Stimulated activated CD4-positive, alpha-beta T cell treated with anti-CD3 and anti-CD28 coated beads, TNF-alpha, amount 100 ng/mL, for 24 hours (primary cell): Measurements from ENCODE around the gene NLRP9.
"Not testable (repeated sequence)": the region's sequence is repeated elsewhere in the genome, so short reads cannot be mapped to it uniquely, and the experiment has no call there.

Experiments used
- DNase-seq, 3 experiments: peaks; one replicate each; pipeline ENCODE4 v3.0.0-alpha.2; 2020; ENCODE audit warnings: low read depth in 3 of 3

NLRP9 gene

GRCh38 chr19:55738302-55738701 is at the start of gene NLRP9:
Gene NLRP9 (minus strand): TSS chr19:55738402. CDS start chr19:55738374, 28 bp downstream.
- no peak for DNase-seq

GRCh38 chr19:55781112-55781511 is 42.9 kb upstream of the NLRP9 start:
- no peak for DNase-seq

GRCh38 chr19:55778331-55778730 is 40.1 kb upstream of the NLRP9 start:
- DNase-seq = no peak

- DNase-seq = no peak
Observed at GRCh38 chr19:55777528-55777927, 39.3 kb upstream of the NLRP9 start.

GRCh38 chr19:55769632-55770031 is 31.4 kb upstream of the NLRP9 start:
- not testable (repeated sequence) for DNase-seq

GRCh38 chr19:55768818-55769217 is 30.6 kb upstream of the NLRP9 start, which contains the start of gene RFPL4AL1:
Gene RFPL4AL1 (plus strand): TSS chr19:55769118. CDS start chr19:55771805, 2,687 bp downstream.
- DNase-seq = not testable (repeated sequence)

GRCh38 chr19:55766466-55766865 is 28.3 kb upstream of the NLRP9 start:
- no peak for DNase-seq

- DNase-seq = not testable (repeated sequence)
Observed at GRCh38 chr19:55758797-55759196, 20.6 kb upstream of the NLRP9 start, which contains the start of gene RFPL4A. Gene RFPL4A (plus strand): TSS chr19:55759097. CDS start chr19:55761801, 2,704 bp downstream.

- not testable (repeated sequence) for DNase-seq
Observed at GRCh38 chr19:55756808-55757207, 18.6 kb upstream of the NLRP9 start.

GRCh38 chr19:55753401-55753800 is 15.2 kb upstream of the NLRP9 start:
- DNase-seq = no peak

- no peak for DNase-seq
Observed at GRCh38 chr19:55750715-55751114, 12.5 kb upstream of the NLRP9 start.

- DNase-seq = not testable (repeated sequence)
Observed at GRCh38 chr19:55730378-55730777, 7.8 kb downstream of the NLRP9 start.

- no peak for DNase-seq
Observed at GRCh38 chr19:55723491-55723890, 14.7 kb downstream of the NLRP9 start.

- no peak for DNase-seq
Observed at GRCh38 chr19:55720801-55721200, 17.4 kb downstream of the NLRP9 start.

- no peak for DNase-seq
Observed at GRCh38 chr19:55720214-55720746, 17.9 kb downstream of the NLRP9 start.

- not testable (repeated sequence) for DNase-seq
Observed at GRCh38 chr19:55717879-55718711, 20.1 kb downstream of the NLRP9 start.

- DNase-seq = no peak
Observed at GRCh38 chr19:55717251-55717650, 21.0 kb downstream of the NLRP9 start.

- DNase-seq = no peak
Observed at GRCh38 chr19:55716531-55716930, 21.7 kb downstream of the NLRP9 start.

- DNase-seq = no peak
Observed at GRCh38 chr19:55712804-55713631, 25.2 kb downstream of the NLRP9 start.

GRCh38 chr19:55711719-55712118 is 26.5 kb downstream of the NLRP9 start:
- no peak for DNase-seq

- DNase-seq = no peak
Observed at GRCh38 chr19:55705972-55706371, 32.2 kb downstream of the NLRP9 start.
